ENCODE data around the gene C1QTNF6.

GRCh38 chr22:37141476-37141875, 46.6 kb downstream of the C1QTNF6 start:
- no peak for TF ChIP-seq CTCF (IDR thresholded peaks at IDR 0.05)
- TF ChIP-seq REST (IDR thresholded peaks at IDR 0.05; ENCODE audit: insufficient read depth in 1 of 2, low read depth in 2 of 2, low read length in 1 of 2): no peak
- no peak for TF ChIP-seq POLR2AphosphoS5 (IDR thresholded peaks at IDR 0.05; ENCODE audit: low read depth, low read length)
- TF ChIP-seq SIN3A (IDR thresholded peaks at IDR 0.05; ENCODE audit: borderline replicate concordance, insufficient read depth, low read depth, low read length): no peak
- no peak for TF ChIP-seq TCF7L2 (IDR thresholded peaks at IDR 0.05; ENCODE audit: low read depth, low read length)

Measured in Panc1 (cell line).